Brain microvascular endothelial cell (primary cell): ENCODE results near the gene PIEZO1.

Experiments used
- DNase-seq: peaks from one replicate; pipeline ENCODE4 v3.0.0-alpha.2; 2020
- H3K27ac ChIP-seq: fragments of 250-450 bp; sonication (Bioruptor Pico); 2 replicates; pipeline ENCODE4 v1.5.1; 2020; ENCODE audit warnings: mild to moderate bottlenecking, moderate library complexity
- H3K27me3 ChIP-seq: fragments of 250-450 bp; sonication (Bioruptor Pico); replicated peaks from 2 replicates; pipeline ENCODE4 v1.5.1; 2020; ENCODE audit warnings: mild to moderate bottlenecking
- H3K36me3 ChIP-seq: fragments of 250-450 bp; sonication (Bioruptor Pico); replicated peaks from 2 replicates; pipeline ENCODE4 v1.5.1; 2020; ENCODE audit warnings: mild to moderate bottlenecking
- H3K4me3 ChIP-seq: 2 replicates; pipeline ENCODE4 v1.5.1; 2011; ENCODE audit warnings: low read depth, mild to moderate bottlenecking, control low read depth, low read length, moderate library complexity
- in situ Hi-C: cut with HindIII; loops from 2 replicates; pipeline ENCODE4 v1.10.0; 2017; ENCODE audit warnings: low sequenced_read_pairs, low pct_ligation_motif_present
- TF ChIP-seq, protein P1 (sequence below): IDR thresholded peaks from 2 replicates; pipeline ENCODE4 v1.5.1; 2011; ENCODE audit warnings: low read depth, mild to moderate bottlenecking, moderate library complexity, low read length, control low read depth, inconsistent platforms; ENCODE audit errors: missing control alignments

The PIEZO1 gene

DNA sequence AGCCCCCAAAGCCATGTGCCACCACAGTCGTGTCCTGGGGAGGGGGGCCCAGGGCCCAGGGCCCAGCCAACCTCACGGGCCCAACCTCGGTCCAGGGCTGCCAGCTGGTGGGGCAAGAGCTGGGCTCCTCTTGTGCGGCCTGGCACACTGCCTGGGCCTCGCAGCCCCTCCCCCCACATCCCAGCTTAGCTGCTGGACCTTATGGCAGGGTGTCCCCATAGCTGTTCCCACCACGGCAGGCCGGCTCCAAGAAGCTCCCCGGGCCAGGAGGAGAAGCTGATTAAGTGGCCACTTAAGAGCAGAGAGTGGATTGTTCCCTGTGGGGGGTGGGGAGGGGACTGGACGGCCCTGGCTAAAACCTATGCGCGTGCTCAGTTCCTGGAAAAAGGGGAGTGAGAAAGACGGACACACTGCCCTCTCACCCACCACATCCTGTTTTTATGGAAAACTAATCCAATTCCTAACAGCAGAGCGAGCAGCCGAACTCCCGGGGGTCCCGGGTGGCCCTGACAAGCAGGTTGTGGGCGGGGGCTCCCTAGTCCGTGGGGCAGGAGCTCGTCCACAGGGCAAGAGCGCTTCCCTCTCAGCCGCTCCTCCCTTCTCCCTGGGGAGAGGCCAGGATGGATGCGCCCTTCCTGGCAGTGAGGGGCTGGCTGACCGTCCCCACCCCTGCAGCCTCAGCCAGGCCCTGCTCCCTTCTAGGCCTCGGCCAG lies 16.8 kb downstream of the PIEZO1 start:
- TF ChIP-seq, protein P1, sequence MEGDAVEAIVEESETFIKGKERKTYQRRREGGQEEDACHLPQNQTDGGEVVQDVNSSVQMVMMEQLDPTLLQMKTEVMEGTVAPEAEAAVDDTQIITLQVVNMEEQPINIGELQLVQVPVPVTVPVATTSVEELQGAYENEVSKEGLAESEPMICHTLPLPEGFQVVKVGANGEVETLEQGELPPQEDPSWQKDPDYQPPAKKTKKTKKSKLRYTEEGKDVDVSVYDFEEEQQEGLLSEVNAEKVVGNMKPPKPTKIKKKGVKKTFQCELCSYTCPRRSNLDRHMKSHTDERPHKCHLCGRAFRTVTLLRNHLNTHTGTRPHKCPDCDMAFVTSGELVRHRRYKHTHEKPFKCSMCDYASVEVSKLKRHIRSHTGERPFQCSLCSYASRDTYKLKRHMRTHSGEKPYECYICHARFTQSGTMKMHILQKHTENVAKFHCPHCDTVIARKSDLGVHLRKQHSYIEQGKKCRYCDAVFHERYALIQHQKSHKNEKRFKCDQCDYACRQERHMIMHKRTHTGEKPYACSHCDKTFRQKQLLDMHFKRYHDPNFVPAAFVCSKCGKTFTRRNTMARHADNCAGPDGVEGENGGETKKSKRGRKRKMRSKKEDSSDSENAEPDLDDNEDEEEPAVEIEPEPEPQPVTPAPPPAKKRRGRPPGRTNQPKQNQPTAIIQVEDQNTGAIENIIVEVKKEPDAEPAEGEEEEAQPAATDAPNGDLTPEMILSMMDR, result no peak
- Histone ChIP-seq H3K36me3 (peaks cover 12% of the 10 kb centered on the region), H3K4me3 (no peak overlapping the region), H3K27ac (no peak overlapping the region), H3K27me3 (no peaks in the 10 kb centered on the region)
- in situ Hi-C loops, result loop anchor here (25.0 kb wide), 1 partner anchor 394 kb away; the partner anchor contains the start of gene CDH15
- DNase-seq, result no peak

DNA sequence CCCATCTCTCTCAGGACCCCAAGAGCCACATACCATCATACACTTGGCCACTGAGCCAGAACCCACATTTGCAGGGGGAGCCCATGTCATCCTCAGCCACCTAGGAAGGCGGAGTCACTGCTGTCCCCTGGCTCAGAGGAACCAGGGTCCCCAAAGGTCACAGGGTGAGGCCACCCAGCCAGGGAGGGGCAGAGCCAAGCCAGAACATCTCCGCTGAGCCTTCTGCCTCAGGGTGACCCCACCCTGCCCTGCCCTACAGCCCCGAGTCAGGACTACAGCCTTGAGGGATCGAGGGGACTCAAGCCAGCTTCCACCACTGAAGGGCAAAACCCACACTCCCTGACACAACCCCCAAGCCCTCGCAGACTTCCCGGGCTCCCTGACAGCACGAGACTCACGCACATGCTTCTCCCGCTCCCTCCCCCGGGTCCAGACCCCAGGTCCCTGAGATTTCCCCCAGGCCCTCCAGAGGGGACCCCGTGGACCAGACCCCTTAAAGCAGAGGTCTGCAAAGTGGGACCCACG lies 17.4 kb downstream of the PIEZO1 start:
- Histone ChIP-seq H3K27ac (no peak overlapping the region), H3K4me3 (no peak overlapping the region), H3K27me3 (no peaks in the 10 kb centered on the region), H3K36me3 (peaks cover 12% of the 10 kb centered on the region)
- DNase-seq, result no peak
- TF ChIP-seq, protein P1, result no peak
- in situ Hi-C loops, result loop anchor here (25.0 kb wide), 1 partner anchor 395 kb away; the partner anchor contains the start of gene CDH15

DNA sequence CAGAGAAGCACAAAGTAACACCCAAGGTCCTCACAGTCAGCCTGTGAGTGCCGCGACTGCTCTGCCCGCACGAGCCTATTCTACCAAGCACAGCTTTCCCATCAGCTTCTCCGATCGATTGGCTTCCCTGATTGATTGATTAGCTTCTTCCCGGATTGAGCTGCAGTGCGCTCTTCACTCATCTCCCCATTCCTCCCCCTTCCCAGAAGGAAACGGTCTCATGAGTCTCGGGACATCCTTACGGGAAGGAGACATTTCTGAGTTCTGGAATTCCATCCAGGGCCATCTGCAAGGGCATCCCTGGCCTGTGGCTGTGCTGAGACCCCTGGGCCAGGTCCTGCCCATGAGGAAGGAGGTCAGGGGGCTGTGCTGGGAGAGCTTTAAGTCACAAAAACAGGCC lies 18.0 kb downstream of the PIEZO1 start:
- TF ChIP-seq, protein P1, result no peak
- in situ Hi-C loops, result loop anchor here (25.0 kb wide), 1 partner anchor 395 kb away; the partner anchor contains the start of gene CDH15
- H3K27me3 ChIP-seq, result no peaks in the 10 kb centered on the region
- no peak overlapping the region for H3K4me3 ChIP-seq
- H3K36me3 ChIP-seq, result peaks cover 12% of the 10 kb centered on the region
- DNase-seq, result no peak
- H3K27ac ChIP-seq, result no peak overlapping the region

DNA sequence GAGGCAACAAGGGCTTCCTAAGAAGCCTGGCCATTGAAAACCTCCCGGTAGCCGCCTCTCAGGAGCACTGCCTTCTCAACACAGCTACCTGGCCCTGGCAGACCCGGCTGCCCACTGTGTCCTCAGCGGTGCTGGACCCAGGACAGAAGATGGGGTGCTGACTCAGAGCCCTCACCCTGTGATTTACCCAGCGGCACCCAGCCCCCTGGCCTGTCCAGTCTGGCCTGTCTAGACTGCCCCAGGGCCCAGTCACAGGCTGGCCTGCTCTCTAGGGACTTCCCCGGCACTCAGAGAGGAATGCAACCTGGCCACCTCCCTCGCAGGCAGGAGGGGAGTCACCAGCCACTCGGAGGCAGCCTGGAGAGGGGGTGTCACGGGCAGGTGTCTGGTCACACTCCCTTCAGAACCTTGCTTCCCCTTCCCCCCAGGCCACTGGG lies 20.1 kb downstream of the PIEZO1 start:
- peak; percentile 26 for DNase-seq
- H3K27ac ChIP-seq, result no peak overlapping the region
- H3K27me3 ChIP-seq, result no peaks in the 10 kb centered on the region
- in situ Hi-C loops, result loop anchor here (25.0 kb wide), 1 partner anchor 397 kb away; the partner anchor contains the start of gene CDH15
- H3K4me3 ChIP-seq, result no peak overlapping the region
- H3K36me3 ChIP-seq, result peaks cover 17% of the 10 kb centered on the region
- TF ChIP-seq, protein P1, result no peak

DNA sequence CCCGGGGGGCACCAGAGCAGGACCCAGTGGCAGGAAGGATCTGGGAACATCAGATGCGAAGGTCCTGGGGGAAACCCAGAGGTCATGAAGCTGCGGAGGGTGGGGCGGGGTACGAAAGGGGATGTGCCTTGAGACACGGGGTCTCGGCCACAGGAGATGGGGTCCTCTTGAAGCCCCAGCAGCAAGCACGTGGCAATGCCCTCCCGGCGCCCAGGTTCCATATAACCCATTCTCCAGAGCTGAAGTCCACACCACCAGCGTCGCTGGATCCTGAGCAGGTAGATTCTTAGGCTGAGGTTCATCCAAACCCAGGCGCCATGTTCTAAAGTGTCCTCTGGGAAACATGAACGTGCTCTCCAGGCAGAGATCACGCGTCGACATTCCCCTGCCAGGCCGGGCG lies 20.9 kb downstream of the PIEZO1 start:
- peaks cover 17% of the 10 kb centered on the region for H3K36me3 ChIP-seq
- TF ChIP-seq, protein P1, result no peak
- H3K4me3 ChIP-seq, result no peak overlapping the region
- no peak for DNase-seq
- H3K27me3 ChIP-seq, result no peaks in the 10 kb centered on the region
- no peak overlapping the region for H3K27ac ChIP-seq
- in situ Hi-C loops, result loop anchor here (25.0 kb wide), 1 partner anchor 398 kb away; the partner anchor contains the start of gene CDH15
